GM12878 (cell line): ENCODE measurements around the gene F2RL3. TPM values are rescaled to one million over a fixed set of nuclear protein-coding genes. Genes with fewer than 3 reads are reported as not detected.

Experiments used
- ATAC-seq: fragments of 200-7000 bp; cut with Tn5 transposase; 3 replicates; pipeline ENCODE4 v1.9.1; 2020; ENCODE audit warnings: mild to moderate bottlenecking, moderate library complexity
- BruUV-seq: library from RNA; stranded (reverse); fragments of 400-500 nt; replicated peaks from 2 replicates; lab custom pipeline; 2021; lab: Mats Ljungman, UMichigan
- CTCF ChIA-PET: fragments of 300-600 bp; sonication (Branson Sonifier 250); formaldehyde crosslinking; extraction: SDS; loops from one replicate; lab custom pipeline; 2021; ENCODE audit warnings: inconsistent platforms; lab: Yijun Ruan, JAX
- POLR2A ChIA-PET: fragments of 350-600 bp; formaldehyde crosslinking; extraction: SDS; loops from one replicate; lab custom pipeline; 2021; ENCODE audit warnings: inconsistent platforms; lab: Charles Lee
- RAD21 ChIA-PET: fragments of 300-600 bp; sonication (Branson Sonifier 250); formaldehyde crosslinking; loops from one replicate; lab custom pipeline; 2023; ENCODE audit warnings: antibody characterized with exemption; ENCODE audit not compliant: unreplicated experiment; lab: Charles Lee
- SMC1A ChIA-PET: fragments of 300-600 bp; sonication (Branson Sonifier 250); formaldehyde crosslinking; loops from one replicate; lab custom pipeline; 2023; ENCODE audit not compliant: unreplicated experiment, uncharacterized antibody; lab: Charles Lee
- DNase-seq: peaks from one replicate; pipeline ENCODE4 v3.0.0-alpha.2; 2011; ENCODE audit warnings: low read depth, low spot score
- FAIRE-seq: peaks from 3 replicates; lab custom pipeline; 2011; peaks lifted over from hg19 to GRCh38; lab: Jason Lieb, UNC
- H2AFZ ChIP-seq: 2 replicates; pipeline ENCODE4 v1.6.0; 2011; ENCODE audit warnings: low read depth, low read length, control low read depth; ENCODE audit not compliant: control insufficient read depth
- H3K27ac ChIP-seq: 2 replicates; pipeline ENCODE4 v1.5.1; 2011; ENCODE audit warnings: control low read depth; ENCODE audit not compliant: control insufficient read depth, insufficient read depth
- H3K27me3 ChIP-seq, 2 experiments: replicated peaks in 1 of 2; 2 replicates each; pipeline versions ENCODE4 v1.6.0 to v1.6.1; 2011; ENCODE audit warnings: low read length in 1 of 2; ENCODE audit not compliant: control insufficient read depth in 2 of 2, insufficient read depth in 2 of 2
- H3K36me3 ChIP-seq, 2 experiments: 2 replicates each; pipeline ENCODE4 v1.5.1; 2011; ENCODE audit warnings: low read length in 1 of 2; ENCODE audit not compliant: control insufficient read depth in 2 of 2, insufficient read depth in 2 of 2
- H3K4me1 ChIP-seq: 2 replicates; pipeline ENCODE4 v1.6.1; 2011; ENCODE audit warnings: mild to moderate bottlenecking, low read length, moderate library complexity, mixed read lengths; ENCODE audit not compliant: control insufficient read depth, insufficient read depth
- H3K4me2 ChIP-seq: 2 replicates; pipeline ENCODE4 v1.6.0; 2011; ENCODE audit warnings: control low read depth; ENCODE audit not compliant: control insufficient read depth, insufficient read depth
- H3K4me3 ChIP-seq: fragments of 200-600 bp; sonication (generic); 2 replicates; pipeline ENCODE4 v1.5.1; 2016
- H3K79me2 ChIP-seq: 2 replicates; pipeline ENCODE4 v1.6.0; 2011; ENCODE audit warnings: low read length; ENCODE audit not compliant: control insufficient read depth, insufficient read depth
- H3K9ac ChIP-seq: 2 replicates; pipeline ENCODE4 v1.8.0; 2011; ENCODE audit warnings: low read length, control low read depth, mixed read lengths; ENCODE audit not compliant: control insufficient read depth, insufficient read depth
- H3K9me3 ChIP-seq: replicated peaks from 3 replicates; pipeline ENCODE4 v1.5.1; 2011; ENCODE audit warnings: mild to moderate bottlenecking, low read length; ENCODE audit not compliant: control insufficient read depth, insufficient read depth
- H4K20me1 ChIP-seq: 2 replicates; pipeline ENCODE4 v1.6.0; 2011; ENCODE audit not compliant: control insufficient read depth, insufficient read depth
- CBX3 ChIP-seq: fragments of 200-600 bp; sonication (generic); IDR thresholded peaks from 2 replicates; pipeline ENCODE4 v1.6.1; 2016; ENCODE audit warnings: low read depth, borderline replicate concordance
- ETV6 ChIP-seq, 2 experiments: fragments of 450-650 bp in 1 of 2; IDR thresholded peaks in 1 of 2; conservative IDR thresholded peaks in 1 of 2; 2 replicates each; pipeline ENCODE4 v1.6.1; 2014; ENCODE audit warnings: antibody characterized with exemption in 1 of 2, borderline replicate concordance in 1 of 2, low read depth in 1 of 2, mild to moderate bottlenecking in 1 of 2, moderate library complexity in 1 of 2
- FOXM1 ChIP-seq: IDR thresholded peaks from 2 replicates; pipeline ENCODE4 v1.6.1; 2012; ENCODE audit warnings: low read depth, mild to moderate bottlenecking, inconsistent platforms, low read length, moderate library complexity
- KDM1A ChIP-seq: fragments of 200-600 bp; sonication (generic); IDR thresholded peaks from 2 replicates; pipeline ENCODE4 v1.6.1; 2016; ENCODE audit warnings: borderline replicate concordance
- LARP7 ChIP-seq: fragments of 450-650 bp; IDR thresholded peaks from 2 replicates; pipeline ENCODE4 v1.6.1; 2017; ENCODE audit warnings: mild to moderate bottlenecking
- MYC ChIP-seq: IDR thresholded peaks from 2 replicates; pipeline ENCODE4 v1.6.1; 2011; ENCODE audit warnings: mild to moderate bottlenecking, low read length, moderate library complexity, inconsistent platforms; ENCODE audit not compliant: insufficient read depth, insufficient replicate concordance, insufficient read length, severe bottlenecking
- POLR2AphosphoS5 ChIP-seq: IDR thresholded peaks from 2 replicates; pipeline ENCODE4 v1.6.1; 2011; ENCODE audit warnings: mild to moderate bottlenecking, low read length, inconsistent platforms
- RAD21 ChIP-seq: IDR thresholded peaks from 2 replicates; pipeline ENCODE4 v1.6.1; 2011; ENCODE audit warnings: mild to moderate bottlenecking, low read depth, low read length, moderate library complexity; ENCODE audit not compliant: insufficient read depth
- RCOR1 ChIP-seq: conservative IDR thresholded peaks from 2 replicates; pipeline ENCODE4 v1.6.1; 2012; ENCODE audit warnings: low read depth, low read length, improper control_type of control experiment
- WGBS: methylation state at CpG from one replicate; pipeline ENCODE4 v1.1.6; 2016; ENCODE audit warnings: low lambda C conversion rate; ENCODE audit not compliant: insufficient replicate concordance, insufficient coverage; ENCODE audit errors: missing lambda C conversion rate; 5-methylcytosine and 5-hydroxymethylcytosine counted together
- in situ Hi-C: fragments of 300-500 bp; cut with MboI; formaldehyde crosslinking; loops from 9 replicates; pipeline ENCODE4 v1.14.3; 2018; ENCODE audit warnings: mixed read lengths
- intact Hi-C: fragments of 100-400 bp; cut with micrococcal nuclease; formaldehyde crosslinking; loops from one replicate; pipeline ENCODE4 v1.14.2; 2022; ENCODE audit not compliant: unreplicated experiment
- polyA plus RNA-seq, 11 experiments: library from polyadenylated mRNA; depleted of rRNA in 4 of 11; unstranded in 6 of 11; stranded (reverse) in 5 of 11; fragments of >200 nt; fragmentation: Nextera tagmentation in 4 of 11; fragmentation: Illumina TruSeq in 1 of 11; extraction: Ambion mirVana in 4 of 11; extraction: Trizol in 1 of 11; gene quantifications; 1 replicate in 1 of 11; 2 replicates in 10 of 11; pipeline versions ENCODE4 v1.2.1 to v1.2.3, GENCODE V29; 2011 to 2016; ENCODE audit warnings: inconsistent platforms in 2 of 11, missing spikeins in 2 of 11, low read depth in 1 of 11
- total RNA-seq, 4 experiments: library from RNA; depleted of rRNA in 3 of 4; stranded (reverse); fragments of >200 nt in 3 of 4; fragmentation: Illumina TruSeq in 1 of 4; extraction: Trizol in 1 of 4; gene quantifications; 2 replicates each; pipeline versions ENCODE4 v1.2.1 to v1.2.3, GENCODE V29; 2013 to 2021
- TF ChIP-seq, protein P1 (sequence below): fragments of 450-650 bp; IDR thresholded peaks from 2 replicates; pipeline ENCODE4 v1.6.1; 2017; ENCODE audit warnings: borderline replicate concordance
- TF ChIP-seq, protein P2 (sequence below): fragments of 450-650 bp; IDR thresholded peaks from 2 replicates; pipeline ENCODE4 v1.6.1; 2014; ENCODE audit warnings: mild to moderate bottlenecking
- TF ChIP-seq, protein P3 (sequence below): IDR thresholded peaks from 2 replicates; pipeline ENCODE4 v1.6.1; 2012; ENCODE audit warnings: low read depth, low read length, improper control_type of control experiment

Gene F2RL3
- total and polyA plus RNA-seq, 10 of the 15 experiments (the other 5 are each of a cell fraction or from before 2014, with no cell fraction given), result 0.01 to 1.2 (median 0.29) TPM

DNA sequence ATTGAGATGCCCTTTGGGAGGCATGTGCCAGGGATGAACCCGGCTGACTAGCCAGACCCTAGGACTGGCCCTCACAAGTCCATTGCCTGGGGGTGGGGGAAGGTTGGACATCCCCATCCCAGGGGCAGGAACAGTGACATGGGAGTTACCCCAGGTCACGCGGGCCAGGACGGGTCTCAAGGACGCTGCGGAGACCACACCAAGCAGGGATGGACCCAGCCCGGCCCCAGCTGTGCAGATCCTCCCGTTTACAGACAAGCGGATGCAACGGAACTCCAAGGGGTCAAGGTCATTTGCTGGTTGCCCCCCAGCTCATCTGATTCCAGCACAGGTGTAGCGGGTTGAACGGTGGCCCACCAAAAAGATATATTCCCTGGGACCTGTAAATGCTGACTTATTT is 20.0 kb downstream of the F2RL3 start:
- Histone ChIP-seq H3K9ac (no peak overlapping the region), H4K20me1 (no peaks in the 10 kb centered on the region), H3K79me2 (no peaks in the 10 kb centered on the region), H2AFZ (no peak overlapping the region), H3K36me3 (no peaks in the 10 kb centered on the region), H3K4me3 (no peak overlapping the region), H3K27me3 (no peaks in the 10 kb centered on the region), H3K27ac (no peak overlapping the region), H3K9me3 (peaks cover 6% of the 10 kb centered on the region; the same call in 2 of the 3 replicates), H3K4me2 (no peak overlapping the region), H3K4me1 (no peaks in the 10 kb centered on the region)
- ChIA-PET SMC1A (no interaction called here), RAD21 (no interaction called here), CTCF (interaction anchor here (0.9 to 1.0 kb wide), 2 partner anchors 82 to 129 kb away, joined by 3 to 4 read pairs; no protein-coding TSS in a partner anchor), POLR2A (no interaction called here)
- ATAC-seq, result no peak
- FAIRE-seq, result no peak
- 70% methylated on average over 12 of the region's 12 CpGs for WGBS
- TF ChIP-seq KDM1A (no peak), FOXM1 (no peak), MYC (no peak), LARP7 (no peak), CBX3 (no peak)
- intact Hi-C loops, result no loop called here
- DNase-seq, result no peak
- no TSS peak for BruUV-seq
- in situ Hi-C loops, result no loop called here

DNA sequence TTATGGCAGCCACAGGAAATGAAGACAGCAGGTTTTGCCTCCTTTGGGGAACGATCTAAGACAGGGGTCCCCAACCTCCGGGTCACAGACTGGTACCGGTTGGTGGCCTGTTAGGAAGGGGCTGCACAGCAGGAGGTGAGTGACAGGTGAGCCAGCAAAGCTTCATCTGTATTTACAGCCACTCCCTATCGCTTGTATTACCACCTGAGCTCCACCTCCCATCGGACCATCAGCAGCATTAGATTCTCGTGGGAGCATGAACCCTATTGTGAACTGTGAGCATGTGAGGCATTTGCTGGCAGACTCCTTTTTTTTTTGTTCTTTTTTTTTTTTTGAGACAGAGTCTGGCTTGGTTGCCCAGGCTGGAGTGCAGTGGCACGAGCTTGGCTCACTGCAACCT is 22.2 kb downstream of the F2RL3 start:
- WGBS, result 47% methylated on average over 7 of the region's 7 CpGs
- Histone ChIP-seq H3K9me3 (peaks cover 6% of the 10 kb centered on the region; the same call in 2 of the 3 replicates), H3K36me3 (no peaks in the 10 kb centered on the region), H3K4me3 (no peak overlapping the region), H3K4me1 (no peaks in the 10 kb centered on the region), H3K9ac (no peak overlapping the region), H3K4me2 (no peak overlapping the region), H3K79me2 (no peaks in the 10 kb centered on the region), H2AFZ (no peak overlapping the region), H3K27me3 (no peaks in the 10 kb centered on the region), H3K27ac (no peak overlapping the region), H4K20me1 (no peaks in the 10 kb centered on the region)
- intact Hi-C loops (no loop called here), in situ Hi-C loops (no loop called here)
- no peak for ATAC-seq
- TF ChIP-seq RCOR1, result no peak
- TF ChIP-seq RAD21, result no peak
- TF ChIP-seq, protein P1, sequence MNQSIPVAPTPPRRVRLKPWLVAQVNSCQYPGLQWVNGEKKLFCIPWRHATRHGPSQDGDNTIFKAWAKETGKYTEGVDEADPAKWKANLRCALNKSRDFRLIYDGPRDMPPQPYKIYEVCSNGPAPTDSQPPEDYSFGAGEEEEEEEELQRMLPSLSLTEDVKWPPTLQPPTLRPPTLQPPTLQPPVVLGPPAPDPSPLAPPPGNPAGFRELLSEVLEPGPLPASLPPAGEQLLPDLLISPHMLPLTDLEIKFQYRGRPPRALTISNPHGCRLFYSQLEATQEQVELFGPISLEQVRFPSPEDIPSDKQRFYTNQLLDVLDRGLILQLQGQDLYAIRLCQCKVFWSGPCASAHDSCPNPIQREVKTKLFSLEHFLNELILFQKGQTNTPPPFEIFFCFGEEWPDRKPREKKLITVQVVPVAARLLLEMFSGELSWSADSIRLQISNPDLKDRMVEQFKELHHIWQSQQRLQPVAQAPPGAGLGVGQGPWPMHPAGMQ, result no peak
- TF ChIP-seq POLR2AphosphoS5, result no peak
- no peak for TF ChIP-seq ETV6 (conservative IDR thresholded peaks at IDR 0.05 in 1 of 2, IDR thresholded peaks at IDR 0.05 in 1 of 2; ENCODE audit: borderline replicate concordance in 1 of 2, low read depth in 1 of 2)
- TF ChIP-seq, protein P2, sequence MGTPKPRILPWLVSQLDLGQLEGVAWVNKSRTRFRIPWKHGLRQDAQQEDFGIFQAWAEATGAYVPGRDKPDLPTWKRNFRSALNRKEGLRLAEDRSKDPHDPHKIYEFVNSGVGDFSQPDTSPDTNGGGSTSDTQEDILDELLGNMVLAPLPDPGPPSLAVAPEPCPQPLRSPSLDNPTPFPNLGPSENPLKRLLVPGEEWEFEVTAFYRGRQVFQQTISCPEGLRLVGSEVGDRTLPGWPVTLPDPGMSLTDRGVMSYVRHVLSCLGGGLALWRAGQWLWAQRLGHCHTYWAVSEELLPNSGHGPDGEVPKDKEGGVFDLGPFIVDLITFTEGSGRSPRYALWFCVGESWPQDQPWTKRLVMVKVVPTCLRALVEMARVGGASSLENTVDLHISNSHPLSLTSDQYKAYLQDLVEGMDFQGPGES, result no peak
- TF ChIP-seq, protein P3, sequence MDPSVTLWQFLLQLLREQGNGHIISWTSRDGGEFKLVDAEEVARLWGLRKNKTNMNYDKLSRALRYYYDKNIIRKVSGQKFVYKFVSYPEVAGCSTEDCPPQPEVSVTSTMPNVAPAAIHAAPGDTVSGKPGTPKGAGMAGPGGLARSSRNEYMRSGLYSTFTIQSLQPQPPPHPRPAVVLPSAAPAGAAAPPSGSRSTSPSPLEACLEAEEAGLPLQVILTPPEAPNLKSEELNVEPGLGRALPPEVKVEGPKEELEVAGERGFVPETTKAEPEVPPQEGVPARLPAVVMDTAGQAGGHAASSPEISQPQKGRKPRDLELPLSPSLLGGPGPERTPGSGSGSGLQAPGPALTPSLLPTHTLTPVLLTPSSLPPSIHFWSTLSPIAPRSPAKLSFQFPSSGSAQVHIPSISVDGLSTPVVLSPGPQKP, result no peak
- CTCF ChIA-PET, result no interaction called here
- no TSS peak for BruUV-seq
- no peak for FAIRE-seq
- RAD21 ChIA-PET, result no interaction called here
- no peak for DNase-seq
- SMC1A ChIA-PET, result no interaction called here
- POLR2A ChIA-PET, result interaction anchor here (0.6 kb wide), 1 partner anchor 144 kb away, joined by 6 read pairs; no protein-coding TSS in a partner anchor
